Tibial nerve (tissue), 4 donors: Measurements from ENCODE around the gene RNU5B-1. TPM values are rescaled to one million over a fixed set of nuclear protein-coding genes. Genes with fewer than 3 reads are reported as not detected.
"Not testable (repeated sequence)": the region's sequence is repeated elsewhere in the genome, so short reads cannot be mapped to it uniquely, and the experiment has no call there.

Experiments
- DNase-seq, 2 donors: peaks; one replicate each; pipeline ENCODE4 v3.0.0-alpha.2; 2019; ENCODE audit warnings: low spot score in 2 of 2
- H3K27ac ChIP-seq, 4 donors: fragments of 200-600 bp; sonication (generic) in 3 of 4; one replicate each; pipeline ENCODE4 v1.5.1; 2017 to 2019; ENCODE audit warnings: mild to moderate bottlenecking in 1 of 4
- H3K27me3 ChIP-seq, 2 donors: fragments of 200-600 bp; sonication (generic) in 1 of 2; one replicate each; pipeline versions ENCODE4 v1.5.1 to v1.6.0; 2017 to 2019
- H3K36me3 ChIP-seq, 3 donors: fragments of 200-600 bp; sonication (generic); one replicate each; pipeline ENCODE4 v1.5.1; 2018 to 2019
- H3K4me1 ChIP-seq, 4 donors: fragments of 200-600 bp; sonication (generic) in 3 of 4; one replicate each; pipeline ENCODE4 v1.5.1; 2017 to 2019
- H3K4me3 ChIP-seq, 4 donors: fragments of 200-600 bp; sonication (generic) in 3 of 4; one replicate each; pipeline ENCODE4 v1.5.1; 2017 to 2019; ENCODE audit warnings: mild to moderate bottlenecking in 1 of 4, moderate library complexity in 1 of 4
- H3K9me3 ChIP-seq, 4 donors: fragments of 200-600 bp; sonication (generic) in 3 of 4; one replicate each; pipeline ENCODE4 v1.5.1; 2017 to 2019
- CTCF ChIP-seq, 5 experiments: fragments of 200-600 bp in 3 of 5; fragments of 450-650 bp in 2 of 5; sonication (generic) in 3 of 5; IDR thresholded peaks; one replicate each; pipeline ENCODE4 v1.5.1; 2016 to 2019; ENCODE audit warnings: antibody characterized with exemption in 5 of 5, mild to moderate bottlenecking in 3 of 5, moderate library complexity in 2 of 5
- EP300 ChIP-seq, 2 donors: sonication (generic); formaldehyde crosslinking; IDR thresholded peaks; one replicate each; pipeline ENCODE4 v1.6.1; 2017; ENCODE audit warnings: antibody characterized with exemption in 2 of 2, mild to moderate bottlenecking in 1 of 2
- POLR2A ChIP-seq, 2 donors: fragments of 450-650 bp; IDR thresholded peaks; one replicate each; pipeline ENCODE4 v1.6.1; 2017; ENCODE audit warnings: antibody characterized with exemption in 2 of 2, mild to moderate bottlenecking in 2 of 2, moderate library complexity in 2 of 2
- WGBS, 2 donors: methylation state at CpG; one replicate each; pipeline ENCODE4 v1.1.5; 2018; 5-methylcytosine and 5-hydroxymethylcytosine counted together
- total RNA-seq, 4 donors: library from RNA; depleted of rRNA; stranded (reverse); fragments of >200 nt; gene quantifications; one replicate each; pipeline ENCODE4 v1.1.0, GENCODE V29; 2016

The RNU5B-1 gene
- total RNA-seq, 4 donors from 2014 or later = not detected

- TF ChIP-seq CTCF (IDR thresholded peaks at IDR 0.05) = no peak
- TF ChIP-seq EP300 (IDR thresholded peaks at IDR 0.05) = no peak
- no peak for TF ChIP-seq POLR2A (IDR thresholded peaks at IDR 0.05)
- H3K27ac ChIP-seq = no peak overlapping the region
- WGBS, 2 donors = 57 to 58% methylated on average over 8 of the region's 8 CpGs
- H3K4me1 ChIP-seq = no peaks in the 10 kb centered on the region
- no peaks in the 10 kb centered on the region for H3K9me3 ChIP-seq
- H3K27me3 ChIP-seq = no peaks in the 10 kb centered on the region
- no peak for DNase-seq
- no peak overlapping the region for H3K4me3 ChIP-seq
- H3K36me3 ChIP-seq = no peaks in the 10 kb centered on the region
Measured at GRCh38 chr15:65344214-65344913, 39.9 kb downstream of the RNU5B-1 start.

- 55 to 63% methylated on average over 2 of the region's 2 CpGs for WGBS, 2 donors
- H3K9me3 ChIP-seq = no peaks in the 10 kb centered on the region
- H3K27ac ChIP-seq = no peak overlapping the region
- DNase-seq = no peak
- no peaks in the 10 kb centered on the region for H3K36me3 ChIP-seq
- no peaks in the 10 kb centered on the region for H3K27me3 ChIP-seq
- H3K4me3 ChIP-seq = no peak overlapping the region
- no peaks in the 10 kb centered on the region for H3K4me1 ChIP-seq
- TF ChIP-seq EP300 (IDR thresholded peaks at IDR 0.05) (no peak), POLR2A (IDR thresholded peaks at IDR 0.05) (no peak), CTCF (IDR thresholded peaks at IDR 0.05) (no peak)
Measured at GRCh38 chr15:65344914-65345275, 40.4 kb downstream of the RNU5B-1 start.

GRCh38 chr15:65346856-65347598 is 42.5 kb downstream of the RNU5B-1 start:
- Histone ChIP-seq H3K4me1 (no peaks in the 10 kb centered on the region), H3K27me3 (no peaks in the 10 kb centered on the region), H3K4me3 (no peak overlapping the region), H3K27ac (no peak overlapping the region), H3K36me3 (no peaks in the 10 kb centered on the region), H3K9me3 (peaks cover 0 to 6% (median under 1%) of the 10 kb centered on the region in 4 donors)
- no peak for DNase-seq
- WGBS, 2 donors = 61 to 66% methylated on average over 6 of the region's 6 CpGs
- TF ChIP-seq EP300 (IDR thresholded peaks at IDR 0.05) (no peak), POLR2A (IDR thresholded peaks at IDR 0.05) (no peak), CTCF (IDR thresholded peaks at IDR 0.05) (no peak)

- not testable (repeated sequence) for H3K4me3 ChIP-seq, H3K4me1 ChIP-seq, DNase-seq, H3K36me3 ChIP-seq, H3K27me3 ChIP-seq, H3K27ac ChIP-seq
- peaks cover 0 to 10% (median 2%) of the 10 kb centered on the region in 4 donors for H3K9me3 ChIP-seq
- WGBS, 2 donors = 85 to 89% methylated on average over 8 of the region's 8 CpGs
Measured at GRCh38 chr15:65347756-65348155, 43.3 kb downstream of the RNU5B-1 start.

GRCh38 chr15:65349338-65349737 is 44.9 kb downstream of the RNU5B-1 start:
- H3K36me3 ChIP-seq = no peaks in the 10 kb centered on the region
- no peak overlapping the region for H3K4me3 ChIP-seq
- no peak for TF ChIP-seq POLR2A (IDR thresholded peaks at IDR 0.05)
- no peak for TF ChIP-seq EP300 (IDR thresholded peaks at IDR 0.05)
- no peak for TF ChIP-seq CTCF (IDR thresholded peaks at IDR 0.05)
- no peaks in the 10 kb centered on the region for H3K4me1 ChIP-seq
- peaks cover 0 to 8% of the 10 kb centered on the region in 2 donors for H3K27me3 ChIP-seq
- H3K27ac ChIP-seq = no peak overlapping the region
- WGBS, 2 donors = 80 to 81% methylated on average over 8 of the region's 8 CpGs
- H3K9me3 ChIP-seq = peaks cover 0 to 10% (median 2%) of the 10 kb centered on the region in 4 donors
- DNase-seq = no peak

- H3K4me3 ChIP-seq, H3K27ac ChIP-seq, DNase-seq, H3K36me3 ChIP-seq: not testable (repeated sequence)
- Histone ChIP-seq H3K27me3 (peaks cover 0 to 26% of the 10 kb centered on the region in 2 donors), H3K4me1 (peaks cover 0 to 15% (median 3%) of the 10 kb centered on the region in 4 donors), H3K9me3 (peaks cover 0 to 10% (median 2%) of the 10 kb centered on the region in 4 donors)
- WGBS, 2 donors = 67 to 76% methylated on average over 1 of the region's 1 CpG
Measured at GRCh38 chr15:65351972-65352371, 47.5 kb downstream of the RNU5B-1 start.
